T-helper 22 cell (primary cell): ENCODE measurements around the gene REEP6.

Source experiments
- DNase-seq: peaks from one replicate; pipeline ENCODE4 v3.0.0-alpha.2; 2020; ENCODE audit warnings: low read depth

Gene REEP6

DNA sequence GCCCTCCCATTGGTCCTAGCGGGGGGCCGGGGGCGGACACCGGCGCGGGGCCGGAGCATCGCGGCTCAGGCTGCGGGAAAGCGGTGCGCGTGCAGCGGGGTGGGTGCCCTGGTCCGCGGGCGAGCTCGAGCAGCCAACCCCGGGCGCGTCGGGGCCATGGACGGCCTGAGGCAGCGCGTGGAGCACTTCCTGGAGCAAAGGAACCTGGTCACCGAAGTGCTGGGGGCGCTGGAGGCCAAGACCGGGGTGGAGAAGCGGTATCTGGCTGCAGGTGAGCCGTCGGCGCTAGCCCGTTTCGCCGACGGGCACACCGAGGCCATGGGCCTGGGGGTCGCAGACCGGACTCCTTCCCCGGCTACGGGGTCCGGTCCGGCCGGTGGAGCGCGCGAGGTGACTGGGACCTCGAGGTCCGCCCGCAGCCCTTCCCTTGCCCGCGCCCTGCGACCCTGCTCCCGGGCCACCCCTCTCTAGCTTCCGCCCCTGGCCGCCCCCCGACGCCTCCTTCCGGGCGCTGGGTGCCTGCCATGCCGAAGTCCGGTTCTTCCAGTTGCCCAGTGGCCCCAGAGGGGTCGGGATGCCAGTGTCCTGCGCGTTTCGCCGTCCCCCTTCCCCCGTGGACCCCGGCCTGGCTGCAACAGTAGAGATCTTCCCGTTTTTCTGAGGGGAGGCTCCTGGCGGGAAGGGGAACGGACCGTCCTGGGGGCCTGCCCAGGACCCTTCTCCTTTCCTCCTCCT, at the start of gene REEP6:
TSS of gene REEP6 (plus strand) at position 68 of the 735 bp plus-strand sequence. CDS start at position 157, 89 bp downstream.
- DNase-seq, result no peak

DNA sequence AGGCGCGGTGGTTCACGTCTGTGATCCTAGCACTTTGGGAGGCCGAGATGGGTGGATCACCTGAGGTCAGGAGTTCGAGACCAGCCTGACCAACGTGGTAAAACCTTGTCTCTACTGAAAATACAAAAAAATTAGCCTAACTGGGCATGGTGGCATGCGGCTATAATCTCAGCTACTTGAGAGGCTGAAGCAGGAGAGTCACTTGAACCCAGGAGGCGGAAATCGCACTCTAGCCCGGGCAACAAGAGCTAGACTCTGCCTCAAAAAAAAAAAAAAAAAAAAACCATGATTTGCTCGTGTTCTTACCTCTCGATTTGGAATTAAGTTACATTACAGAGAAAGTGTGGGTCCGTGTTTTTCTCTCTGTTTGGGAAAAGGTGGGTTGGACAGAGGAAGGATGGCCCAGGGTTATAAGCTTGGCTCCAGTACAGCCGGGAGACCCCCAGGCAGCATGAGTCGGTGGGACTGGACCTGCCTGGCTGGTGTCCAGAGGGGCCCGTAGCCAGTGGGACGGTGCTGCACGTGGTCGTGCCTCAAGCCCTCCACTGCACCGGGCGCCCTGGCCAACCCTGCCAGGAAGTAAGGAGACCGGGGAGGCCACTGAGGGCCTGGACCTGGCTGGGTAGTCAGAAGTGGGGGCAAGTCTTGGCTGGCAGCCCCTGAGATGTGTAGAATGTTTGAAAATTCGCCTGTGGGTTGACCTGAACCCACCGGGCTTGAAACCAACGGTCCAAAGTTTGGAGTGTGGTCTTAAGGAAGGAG, 49.1 kb upstream of the REEP6 start:
- no peak for DNase-seq

DNA sequence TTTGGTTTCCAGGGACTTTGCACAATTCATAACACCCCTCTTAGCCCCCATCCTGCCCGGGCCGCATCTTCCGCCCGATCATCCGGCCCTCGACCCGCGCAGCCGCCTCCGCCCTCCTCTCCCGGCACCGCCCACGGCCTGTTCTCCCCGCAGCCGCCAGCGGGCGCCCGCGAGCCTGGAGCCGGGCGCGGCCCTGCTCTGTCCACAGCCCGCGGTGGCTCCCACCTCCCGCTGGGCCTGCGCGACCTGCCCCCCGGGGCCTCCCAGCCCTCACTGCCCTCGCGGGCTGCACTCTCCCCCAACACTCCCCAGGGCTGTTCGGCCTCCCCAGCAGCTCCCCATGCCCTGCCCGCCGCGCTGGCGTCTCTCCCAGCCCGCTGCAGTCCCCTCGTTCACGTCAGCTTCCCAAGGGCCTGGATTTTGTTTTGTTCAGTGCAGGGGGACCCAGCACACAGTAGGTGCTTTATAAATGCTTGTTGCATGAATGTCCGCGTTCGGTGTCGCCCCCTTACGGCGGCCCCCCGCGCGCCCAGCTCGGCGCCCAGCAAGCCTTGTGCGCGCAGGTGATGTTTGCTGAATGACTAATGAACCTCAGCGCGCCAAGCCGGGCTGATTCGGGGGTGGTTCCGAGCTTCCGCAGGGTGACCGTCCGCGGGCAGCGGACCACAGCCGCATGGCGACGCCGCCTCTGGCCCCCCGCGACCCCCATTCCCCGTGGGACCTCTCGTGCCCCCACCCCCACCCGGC, 45.6 kb upstream of the REEP6 start:
- peak; percentile 43 for DNase-seq

DNA sequence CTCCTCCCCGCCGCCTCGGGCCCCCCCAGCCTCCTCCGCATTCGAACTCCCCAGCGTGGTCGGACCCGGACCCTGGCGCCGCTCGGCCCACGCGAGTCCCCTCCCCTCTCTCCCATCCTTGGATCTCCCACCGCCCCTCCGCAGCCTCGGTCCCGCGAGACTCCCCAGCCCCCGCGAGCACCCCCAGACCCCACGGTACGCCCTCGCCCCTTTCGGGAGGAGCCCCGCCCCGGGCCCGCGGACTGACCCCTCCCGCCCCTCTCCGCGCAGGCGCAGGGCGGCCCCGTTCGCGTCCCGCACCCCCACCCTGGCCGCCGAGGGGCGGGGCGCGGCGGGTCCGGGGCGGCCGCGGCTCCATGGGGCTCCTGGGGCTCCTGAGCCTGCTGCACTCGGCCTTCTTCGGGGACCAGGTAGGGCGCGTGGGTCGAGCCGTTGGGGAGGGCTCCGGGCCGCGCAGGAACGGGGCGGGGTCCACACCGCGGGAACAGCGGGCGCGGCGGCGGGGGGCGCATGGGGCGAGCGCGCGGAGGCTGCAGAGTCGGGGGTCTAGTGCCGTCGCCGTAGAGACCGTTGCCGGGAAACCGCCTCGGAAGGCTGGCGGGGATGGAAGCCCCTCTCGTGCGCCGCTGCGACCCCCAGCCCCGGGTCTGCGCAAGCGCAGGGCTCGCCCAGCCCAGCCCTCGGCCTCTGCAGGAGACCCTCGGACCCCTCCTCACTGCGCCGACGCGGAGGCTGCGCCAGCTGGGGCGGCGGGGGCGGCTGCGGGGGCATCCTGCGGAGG, 44.9 kb upstream of the REEP6 start:
- no peak for DNase-seq

DNA sequence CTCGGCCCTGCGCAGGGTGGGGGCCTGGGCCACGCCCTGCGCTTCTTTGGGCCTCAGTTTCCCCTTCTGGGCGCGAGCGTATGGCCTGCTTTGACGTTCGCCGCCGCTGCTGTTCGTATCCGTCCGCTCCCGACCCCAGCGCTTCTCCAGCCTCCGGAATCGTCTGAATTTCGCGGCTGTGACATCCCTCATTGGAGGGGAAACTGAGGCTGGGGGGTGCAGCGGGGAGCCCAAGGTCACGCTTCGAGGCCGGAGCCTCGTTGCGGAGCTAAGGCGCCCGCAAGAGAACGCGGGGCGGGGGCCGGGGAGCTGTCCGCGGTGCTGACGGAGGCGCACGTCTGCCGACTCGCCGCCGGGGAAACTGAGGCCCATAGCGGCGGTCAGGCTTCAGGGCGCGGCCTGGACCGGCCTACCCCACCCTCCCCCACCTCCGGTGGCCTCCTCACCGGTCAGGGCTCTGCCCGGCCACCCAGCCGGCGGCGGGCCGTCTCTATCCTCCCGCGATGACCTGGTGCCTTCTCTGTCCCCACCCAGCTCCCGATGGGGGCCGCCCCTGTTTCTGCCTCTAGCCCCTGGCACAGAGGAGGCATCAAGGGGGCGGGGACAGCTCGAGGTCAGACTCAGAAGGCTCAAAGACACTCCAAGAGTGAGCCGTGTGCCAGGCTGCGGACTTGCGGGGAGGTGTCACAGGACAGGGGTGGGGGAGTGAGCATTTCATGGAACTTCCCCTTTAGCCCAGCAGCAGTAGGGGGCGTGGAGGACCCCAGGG, 44.1 kb upstream of the REEP6 start:
- DNase-seq, result no peak

DNA sequence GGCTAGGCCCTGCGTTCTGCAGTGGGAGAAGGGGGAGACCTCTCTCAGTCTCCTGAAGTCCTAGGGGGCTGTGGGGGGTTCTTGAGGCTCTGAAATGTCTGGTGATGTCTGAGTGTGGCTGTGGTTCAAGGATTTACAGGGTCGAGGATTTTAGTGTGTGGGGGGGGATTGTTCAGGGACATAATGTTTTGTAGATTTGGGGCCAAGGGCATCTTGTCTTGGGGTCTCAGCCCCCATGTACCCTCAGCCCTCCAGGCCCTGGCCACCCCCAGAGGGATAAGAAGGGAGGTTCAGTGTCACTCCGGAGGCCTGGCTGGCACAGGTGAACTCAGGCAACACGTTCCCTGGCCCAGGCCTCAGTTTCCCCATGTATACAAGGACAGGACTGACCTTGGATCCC, 43.5 kb upstream of the REEP6 start:
- DNase-seq, result no peak

DNA sequence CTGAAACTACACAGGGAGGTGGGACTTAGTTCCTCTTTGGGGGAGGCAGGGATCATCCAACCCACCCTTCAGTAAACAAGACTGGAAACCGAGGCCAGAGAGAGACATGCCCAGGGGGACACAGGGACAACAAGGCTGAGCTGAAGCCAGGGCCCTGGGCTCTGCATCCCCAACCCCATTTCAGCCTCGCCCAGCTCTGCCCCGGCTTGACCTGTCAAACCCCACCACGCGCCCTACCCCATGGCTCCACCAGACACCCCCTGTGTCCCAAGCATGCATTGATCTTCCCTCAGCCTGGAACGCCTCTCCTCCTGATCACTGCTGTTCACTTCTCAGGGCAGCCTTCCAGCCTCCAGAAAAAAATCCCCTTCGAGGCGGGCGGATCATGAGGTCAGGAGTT, 43.0 kb upstream of the REEP6 start:
- DNase-seq, result no peak

DNA sequence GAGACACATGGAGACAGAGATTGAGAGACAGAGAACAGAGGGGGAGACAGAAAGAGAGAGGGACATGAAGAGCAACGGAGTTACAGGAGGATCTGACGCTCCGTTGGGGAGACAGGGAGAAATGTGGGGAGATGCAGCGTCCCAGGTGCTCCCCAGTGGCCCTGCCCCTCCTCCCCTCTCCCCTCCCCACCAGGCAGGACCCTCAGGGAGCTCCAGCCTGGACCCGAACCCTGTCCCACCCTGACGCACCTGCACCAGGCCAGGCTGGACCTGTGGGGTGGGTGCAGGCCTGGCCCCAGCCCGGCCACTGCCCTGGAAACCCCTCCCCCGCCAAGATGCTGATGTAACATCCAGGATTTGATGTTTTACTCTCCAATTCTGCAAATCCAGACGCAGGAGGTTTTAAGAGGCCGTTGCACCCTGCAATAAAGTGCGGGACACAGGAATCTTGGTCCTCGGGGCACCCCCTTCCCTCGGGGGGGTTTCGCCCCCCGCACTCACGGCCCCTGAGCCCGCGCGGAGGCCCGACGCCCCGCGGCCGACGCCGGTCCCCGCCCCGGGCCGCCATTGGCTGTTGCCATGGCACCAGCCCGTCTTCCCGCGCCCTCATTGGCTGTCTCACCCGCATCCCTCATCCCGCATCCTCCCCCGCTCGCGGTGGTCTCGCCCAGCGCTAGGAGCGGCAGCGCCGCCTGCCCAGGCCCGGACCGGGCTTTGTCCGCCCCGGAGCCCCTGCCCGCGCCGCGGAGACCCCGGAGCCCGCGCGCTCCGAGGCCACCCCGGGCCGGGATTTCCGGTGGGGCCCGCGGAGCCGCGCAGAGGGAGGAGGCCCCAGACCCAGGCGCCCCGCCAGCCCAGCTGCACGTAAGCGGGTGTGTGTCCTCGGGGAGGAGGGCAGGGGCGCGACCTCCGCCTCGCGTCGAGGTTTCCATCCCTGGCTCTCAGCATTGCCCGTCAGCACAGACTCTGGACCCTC, 41.2 kb upstream of the REEP6 start, which contains the start of gene APC2:
TSS of gene APC2 (plus strand) at position 655 of the 976 bp plus-strand sequence. CDS start 2,881 bp downstream, outside the sequence.
- DNase-seq, result no peak

DNA sequence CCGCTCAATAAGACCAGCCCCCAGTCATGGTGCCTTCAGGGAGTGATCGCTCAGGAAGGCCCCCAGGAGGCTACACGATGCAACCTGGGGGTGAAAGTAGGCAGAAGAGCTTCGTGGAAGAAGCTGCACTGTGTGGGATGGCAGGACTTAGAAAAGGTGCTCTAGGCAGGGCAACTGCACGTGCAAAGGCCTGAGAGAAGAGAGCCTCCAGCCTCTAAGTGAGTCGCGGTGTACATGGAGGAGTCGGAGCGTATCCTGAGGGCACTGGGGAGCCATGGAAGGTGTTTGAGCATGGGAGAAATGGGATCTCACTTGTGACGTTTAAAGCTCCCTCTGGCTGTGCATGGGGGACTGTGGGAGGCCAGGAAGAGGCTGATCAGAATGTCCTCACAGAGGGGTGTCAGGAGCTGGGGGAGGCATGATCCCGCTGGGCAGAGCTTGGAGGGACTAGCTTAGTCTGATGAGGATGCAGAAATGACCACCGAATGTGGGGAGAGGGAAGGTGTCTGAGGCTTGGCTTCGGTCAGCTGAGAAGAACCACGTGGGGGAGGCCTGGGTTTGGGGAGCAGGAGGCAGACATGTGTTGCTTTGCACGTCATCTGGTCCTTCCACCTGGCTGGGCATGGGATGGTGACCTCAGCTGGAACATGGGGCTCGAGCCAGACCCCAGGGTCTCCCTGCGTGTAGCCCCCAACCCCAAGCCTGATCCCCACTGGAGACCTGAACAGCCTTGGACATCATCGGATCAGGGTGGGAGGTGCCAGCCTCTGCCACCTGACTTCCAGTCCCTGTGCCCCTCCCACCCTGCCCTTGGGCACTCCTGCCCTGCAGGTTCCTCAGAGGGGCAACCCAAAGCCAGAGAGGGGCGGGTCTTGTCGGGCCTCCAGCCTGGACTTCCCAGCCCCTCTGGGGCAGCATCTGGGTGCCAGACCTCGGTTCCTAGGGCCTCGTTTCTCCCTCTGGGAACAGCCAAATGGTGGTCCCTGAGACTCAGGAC, 39.9 kb upstream of the REEP6 start:
- DNase-seq, result no peak

DNA sequence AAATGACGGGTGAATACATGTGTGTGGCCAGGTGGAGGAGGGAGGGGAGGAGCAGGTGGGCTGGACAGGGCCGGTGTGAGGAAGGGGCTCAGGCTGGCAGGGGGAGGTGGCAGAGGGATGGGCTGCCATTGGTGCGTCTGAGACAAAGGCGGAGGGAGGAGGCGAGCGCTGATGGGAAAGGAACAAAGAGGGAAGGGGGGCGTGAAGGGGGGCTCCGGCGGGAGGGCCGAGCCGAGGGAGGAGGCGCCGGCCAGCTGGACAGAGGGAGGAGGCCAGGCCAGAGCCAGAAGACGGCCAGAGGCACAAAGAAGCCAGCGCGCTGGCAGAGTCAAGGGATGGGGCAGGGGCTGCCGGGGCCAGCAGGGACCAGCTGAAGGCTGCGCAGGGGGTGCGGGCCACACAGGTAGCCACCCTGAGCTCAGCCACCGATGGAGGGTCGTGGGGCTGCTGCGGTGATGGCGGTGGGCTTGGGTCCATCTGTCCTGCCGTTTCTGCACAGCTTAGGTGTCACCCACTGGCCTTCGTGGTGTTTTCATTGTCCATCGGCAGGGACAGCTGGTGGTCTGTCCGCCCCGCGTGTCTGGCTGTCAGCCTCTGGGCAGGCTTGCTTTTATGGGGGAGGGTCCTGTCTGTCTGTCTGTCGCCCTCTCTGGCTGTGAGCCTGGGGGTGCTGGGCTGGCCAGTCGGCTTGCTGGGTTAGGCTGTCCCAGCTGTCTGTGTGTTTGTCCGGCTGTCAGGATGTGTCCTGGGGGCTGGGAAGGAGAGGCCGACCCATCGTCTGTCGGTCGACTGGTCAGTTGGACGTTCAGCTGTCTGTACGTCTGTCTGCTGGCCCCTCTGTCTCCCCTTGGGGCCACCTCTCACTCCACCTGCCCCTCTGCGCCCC, 38.8 kb upstream of the REEP6 start:
- DNase-seq, result no peak

DNA sequence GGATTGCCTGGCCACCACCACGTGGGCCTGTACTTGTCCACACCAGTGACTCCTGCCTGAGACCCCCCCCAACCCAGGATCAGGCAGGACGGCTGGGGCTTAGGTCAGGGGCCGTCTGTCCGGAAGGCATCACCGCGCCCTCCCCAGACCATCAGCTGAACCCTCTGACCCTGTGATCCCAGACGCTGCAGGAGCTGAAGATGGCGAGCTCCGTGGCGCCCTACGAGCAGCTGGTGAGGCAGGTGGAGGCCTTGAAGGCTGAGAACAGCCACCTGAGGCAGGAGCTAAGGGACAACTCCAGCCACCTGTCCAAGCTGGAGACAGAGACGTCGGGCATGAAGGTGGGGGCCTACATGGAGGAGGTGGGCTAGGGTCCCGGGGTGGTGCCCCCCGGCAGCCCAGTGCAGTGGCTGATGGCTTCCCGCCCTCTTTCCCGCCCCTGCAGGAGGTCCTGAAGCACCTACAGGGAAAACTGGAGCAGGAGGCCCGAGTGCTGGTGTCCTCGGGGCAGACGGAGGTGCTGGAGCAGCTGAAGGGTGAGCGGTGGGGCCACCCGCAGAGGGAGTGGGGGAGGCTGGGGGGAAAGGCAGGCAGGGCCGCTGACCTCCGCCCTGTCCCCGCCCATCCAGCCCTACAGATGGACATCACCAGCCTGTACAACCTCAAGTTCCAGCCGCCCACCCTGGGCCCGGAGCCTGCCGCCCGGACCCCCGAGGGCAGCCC, 38.0 kb upstream of the REEP6 start:
- no peak for DNase-seq

DNA sequence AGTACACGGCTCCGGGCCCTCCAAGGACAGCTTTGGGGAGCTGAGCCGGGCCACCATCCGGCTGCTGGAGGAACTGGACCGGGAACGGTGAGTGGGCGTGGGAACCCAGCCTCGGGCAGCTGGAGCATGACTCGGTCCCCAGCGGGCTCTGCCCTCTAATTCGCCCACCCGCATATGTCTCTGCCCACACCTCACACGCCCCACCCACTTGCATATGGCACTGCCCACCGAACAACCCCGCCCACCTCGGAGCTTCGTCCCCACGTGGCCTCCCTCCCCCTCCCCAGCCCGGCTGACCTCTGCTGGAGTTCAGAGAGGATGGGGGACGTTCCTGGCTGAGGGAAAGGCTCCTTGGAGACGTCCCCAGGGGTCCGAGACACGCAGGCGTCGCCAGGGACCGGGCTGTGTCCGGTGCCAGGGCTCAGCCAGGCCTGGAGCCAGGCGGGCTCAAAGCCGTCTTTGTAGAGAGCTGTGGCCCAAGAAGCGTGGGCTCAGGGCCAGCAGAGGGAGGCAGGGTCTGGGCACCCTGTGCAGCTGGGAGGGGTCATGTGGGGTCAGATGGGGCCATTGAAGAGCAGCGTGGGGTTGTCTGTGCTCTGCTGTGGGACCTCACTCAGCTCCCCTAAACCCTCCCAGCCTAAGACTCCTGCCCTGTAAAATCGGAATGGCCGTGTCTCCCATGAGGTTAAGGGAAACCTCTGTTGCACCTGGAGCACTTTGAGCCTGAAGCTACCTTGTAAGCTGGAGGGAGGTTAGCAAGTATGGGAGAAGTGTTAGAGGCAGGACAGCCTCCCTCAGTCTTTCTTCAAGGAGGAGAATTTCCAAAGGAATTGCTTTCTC, 37.2 kb upstream of the REEP6 start:
- DNase-seq, result no peak

DNA sequence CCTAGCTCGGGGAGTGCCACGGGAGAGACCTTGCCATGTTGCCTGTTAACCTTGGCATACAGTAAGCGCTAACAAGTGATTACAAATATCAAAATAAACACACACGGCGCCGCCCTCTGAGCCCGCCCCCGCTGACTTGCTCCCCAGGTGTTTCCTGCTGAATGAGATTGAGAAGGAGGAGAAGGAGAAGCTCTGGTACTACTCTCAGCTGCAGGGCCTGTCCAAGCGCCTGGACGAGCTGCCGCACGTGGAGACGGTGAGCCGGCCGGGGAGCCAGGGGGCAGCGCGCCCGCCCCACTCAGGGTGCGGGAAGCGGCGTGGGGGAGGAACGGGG, 36.0 kb upstream of the REEP6 start:
- DNase-seq, result no peak

DNA sequence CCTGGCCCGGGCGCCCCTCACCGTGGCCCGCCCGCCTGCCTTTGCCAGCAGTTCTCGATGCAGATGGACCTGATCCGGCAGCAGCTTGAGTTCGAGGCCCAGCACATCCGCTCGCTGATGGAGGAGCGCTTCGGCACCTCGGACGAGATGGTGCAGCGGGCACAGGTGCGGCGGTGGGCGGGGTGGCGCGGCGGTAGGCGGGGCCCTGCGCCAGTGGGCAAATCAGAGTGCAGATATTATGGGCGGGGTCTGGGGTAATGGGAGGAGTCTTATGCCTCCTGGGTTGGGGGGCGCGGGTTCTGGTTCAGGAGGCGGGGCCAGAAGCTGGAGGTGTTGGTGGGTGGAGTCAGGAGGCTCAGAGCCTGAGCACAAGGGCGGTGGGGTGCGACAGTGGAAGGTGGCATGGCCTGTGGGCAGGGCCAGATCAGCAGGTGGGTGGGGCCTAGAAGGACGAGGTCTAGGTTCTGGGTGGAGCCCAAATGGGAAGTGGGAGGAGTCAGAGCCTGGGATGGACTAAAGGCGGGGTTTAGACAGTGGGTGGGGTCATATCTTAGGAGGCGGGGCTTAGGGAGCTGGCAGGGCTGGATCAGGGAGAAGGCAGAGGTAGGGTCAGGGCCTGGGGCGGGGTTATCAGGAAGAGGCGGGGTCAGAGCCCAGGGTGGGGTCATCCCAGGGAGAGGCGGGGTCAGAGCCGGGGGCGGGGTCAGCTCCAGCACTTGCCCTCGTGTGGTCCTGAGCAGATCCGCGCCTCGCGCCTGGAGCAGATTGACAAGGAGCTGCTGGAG, 35.5 kb upstream of the REEP6 start:
- peak; percentile 39 for DNase-seq
